HepG2 (cell line): ENCODE results near the gene FEM1C. TPM values are rescaled to one million over a fixed set of nuclear protein-coding genes. Genes with fewer than 3 reads are reported as not detected.

ENCODE experiments used
- ATAC-seq: fragments of 200-7000 bp; cut with Tn5 transposase; 3 replicates; pipeline ENCODE4 v1.9.1; 2020; ENCODE audit warnings: mild to moderate bottlenecking, moderate library complexity
- BruUV-seq: library from RNA; stranded (reverse); fragments of 400-500 nt; replicated peaks from 2 replicates; lab custom pipeline; 2021; lab: Mats Ljungman, UMichigan
- CTCF ChIA-PET: fragments of 300-600 bp; formaldehyde crosslinking; extraction: SDS; loops from one replicate; lab custom pipeline; 2021; ENCODE audit warnings: low total read pairs, inconsistent platforms, low intra/inter-chr PET ratio; lab: Yijun Ruan, JAX
- POLR2A ChIA-PET: fragments of 350-600 bp; sonication (Branson Sonifier 250); formaldehyde crosslinking; loops from one replicate; lab custom pipeline; 2020; ENCODE audit warnings: antibody characterized with exemption, inconsistent platforms; lab: Yijun Ruan, JAX
- DNase-seq: peaks from one replicate; pipeline ENCODE4 v3.0.0-alpha.2; 2015; ENCODE audit warnings: low spot score
- FAIRE-seq: peaks from 3 replicates; lab custom pipeline; 2011; peaks lifted over from hg19 to GRCh38; lab: Jason Lieb, UNC
- H2AFZ ChIP-seq: one replicate; pipeline ENCODE4 v1.6.1; 2011; ENCODE audit warnings: low read length, inconsistent platforms
- H3K27ac ChIP-seq: fragments of 300-600 bp; 3 replicates; pipeline ENCODE4 v1.8.0; 2011; ENCODE audit warnings: mixed run types, mild to moderate bottlenecking, mixed read lengths, low read length, inconsistent platforms; ENCODE audit not compliant: insufficient read depth; ENCODE audit errors: extremely low read length
- H3K27me3 ChIP-seq, 2 experiments: fragments of 200-600 bp in 1 of 2; 2 replicates in 1 of 2; 3 replicates in 1 of 2; pipeline versions ENCODE4 v1.6.0 to v1.8.0; 2011; ENCODE audit warnings: low read length in 2 of 2, mild to moderate bottlenecking in 2 of 2, moderate library complexity in 2 of 2, inconsistent platforms in 1 of 2; ENCODE audit not compliant: insufficient read depth in 2 of 2, control insufficient read depth in 1 of 2
- H3K36me3 ChIP-seq, 2 experiments: fragments of 200-600 bp in 1 of 2; replicated peaks in 1 of 2; 2 replicates in 1 of 2; 3 replicates in 1 of 2; pipeline versions ENCODE4 v1.5.1 to v1.8.0; 2011; ENCODE audit warnings: low read length in 2 of 2, inconsistent platforms in 1 of 2; ENCODE audit not compliant: insufficient read depth in 2 of 2, control insufficient read depth in 1 of 2
- H3K4me1 ChIP-seq: 2 replicates; pipeline ENCODE4 v1.5.1; 2012; ENCODE audit warnings: low read length, inconsistent platforms; ENCODE audit not compliant: insufficient read depth
- H3K4me2 ChIP-seq: 2 replicates; pipeline ENCODE4 v1.6.0; 2011; ENCODE audit warnings: low read depth, low read length, inconsistent platforms
- H3K4me3 ChIP-seq, 3 experiments: fragments of 200-600 bp in 1 of 3; sonication (generic), shearing (Covaris generic) in 1 of 3; replicated peaks in 1 of 3; 2 replicates each; pipeline ENCODE4 v1.5.1; 2011 to 2016; ENCODE audit warnings: low read length in 3 of 3, inconsistent platforms in 2 of 3, low read depth in 2 of 3, mild to moderate bottlenecking in 2 of 3, control low read depth in 1 of 3, mixed read lengths in 1 of 3; ENCODE audit not compliant: insufficient read depth in 1 of 3
- H3K79me2 ChIP-seq: one replicate; pipeline ENCODE4 v1.6.1; 2011; ENCODE audit warnings: low read length, inconsistent platforms; ENCODE audit not compliant: insufficient read depth
- H3K9ac ChIP-seq: 2 replicates; pipeline ENCODE4 v1.6.0; 2011; ENCODE audit warnings: mild to moderate bottlenecking, low read depth, low read length, inconsistent platforms; ENCODE audit not compliant: insufficient read depth
- H3K9me3 ChIP-seq: 2 replicates; pipeline ENCODE4 v1.5.1; 2012; ENCODE audit warnings: mild to moderate bottlenecking, low read length
- H4K20me1 ChIP-seq: 2 replicates; pipeline ENCODE4 v1.6.0; 2011; ENCODE audit warnings: inconsistent platforms, mild to moderate bottlenecking, low read length, moderate library complexity; ENCODE audit not compliant: insufficient read depth
- ATRX ChIP-seq: sonication (generic); formaldehyde crosslinking; IDR thresholded peaks from 2 replicates; pipeline ENCODE4 v1.4.0; 2020; ENCODE audit warnings: missing genetic modification reagents, borderline replicate concordance
- BCLAF1 ChIP-seq: fragments of 450-650 bp; IDR thresholded peaks from 2 replicates; pipeline ENCODE4 v1.6.1; 2017; ENCODE audit warnings: mild to moderate bottlenecking
- CENPX ChIP-seq: sonication (generic); formaldehyde crosslinking; IDR thresholded peaks from 2 replicates; pipeline ENCODE4 v1.9.0; 2021; ENCODE audit warnings: mild to moderate bottlenecking, missing genetic modification reagents, moderate library complexity
- DMTF1 ChIP-seq: sonication (generic); formaldehyde crosslinking; IDR thresholded peaks from 2 replicates; pipeline ENCODE4 v1.4.0; 2020; ENCODE audit warnings: mild to moderate bottlenecking, missing genetic modification reagents
- EED ChIP-seq: sonication (generic); formaldehyde crosslinking; IDR thresholded peaks from 2 replicates; pipeline ENCODE4 v1.5.0; 2020; ENCODE audit warnings: mild to moderate bottlenecking, missing genetic modification reagents
- ELF4 ChIP-seq: sonication (generic); formaldehyde crosslinking; IDR thresholded peaks from 2 replicates; pipeline ENCODE4 v1.5.0; 2020; ENCODE audit warnings: missing genetic modification reagents, mild to moderate bottlenecking, moderate library complexity, borderline replicate concordance
- SOX13 ChIP-seq, 3 experiments: fragments of 450-650 bp in 1 of 3; sonication (generic) in 1 of 3; formaldehyde crosslinking in 1 of 3; IDR thresholded peaks in 2 of 3; conservative IDR thresholded peaks in 1 of 3; 2 replicates each; pipeline versions ENCODE4 v1.5.0 to v1.6.1; 2016 to 2020; ENCODE audit warnings: antibody characterized with exemption in 1 of 3, mild to moderate bottlenecking in 1 of 3, missing compliant biosample characterization in 1 of 3, missing genetic modification reagents in 1 of 3, moderate library complexity in 1 of 3
- TEAD2 ChIP-seq: sonication (generic); formaldehyde crosslinking; IDR thresholded peaks from 2 replicates; pipeline ENCODE4 v1.9.0; 2021; ENCODE audit warnings: missing genetic modification reagents
- ZBTB8A ChIP-seq: sonication (generic); formaldehyde crosslinking; IDR thresholded peaks from 2 replicates; pipeline ENCODE4 v1.4.0; 2020; ENCODE audit warnings: mild to moderate bottlenecking, low read depth, missing genetic modification reagents, borderline replicate concordance
- ZNF704 ChIP-seq: sonication (generic); formaldehyde crosslinking; IDR thresholded peaks from 2 replicates; pipeline ENCODE4 v1.8.1; 2023; ENCODE audit warnings: mild to moderate bottlenecking, inconsistent platforms, moderate library complexity, missing genetic modification reagents, borderline replicate concordance
- in situ Hi-C: cut with HindIII; loops from 2 replicates; pipeline ENCODE4 v1.10.0; 2017; ENCODE audit warnings: low pct_unique_long_range_greater_than_20kb; ENCODE audit not compliant: extremely low pct_ligation_motif_present
- intact Hi-C: fragments of 100-400 bp; cut with micrococcal nuclease; formaldehyde crosslinking; loops from one replicate; pipeline ENCODE4 v1.10.0; 2022; ENCODE audit not compliant: unreplicated experiment
- polyA plus RNA-seq, 8 experiments: library from polyadenylated mRNA; depleted of rRNA in 3 of 8; stranded (reverse) in 7 of 8; unstranded in 1 of 8; fragments of >200 nt; fragmentation: Illumina TruSeq in 4 of 8; extraction: Trizol in 4 of 8; gene quantifications; 2 replicates each; pipeline versions ENCODE4 v1.2.1 to v1.2.3, GENCODE V29; 2011 to 2016; ENCODE audit warnings: low read depth in 4 of 8, missing spikeins in 1 of 8, mixed read lengths in 1 of 8; ENCODE audit not compliant: insufficient read depth in 1 of 8
- total RNA-seq, 5 experiments: library from RNA; depleted of rRNA; stranded (reverse); fragments of >200 nt; fragmentation: Illumina TruSeq; extraction: Trizol; gene quantifications; 2 replicates each; pipeline ENCODE4 v1.2.3, GENCODE V29; 2016; ENCODE audit warnings: low read depth in 1 of 5
- TF ChIP-seq, protein P1 (sequence below): sonication (generic); formaldehyde crosslinking; IDR thresholded peaks from 2 replicates; pipeline ENCODE4 v1.8.1; 2023; ENCODE audit warnings: mild to moderate bottlenecking, missing genetic modification reagents

FEM1C gene
- total and polyA plus RNA-seq, 2 of the 13 experiments (the other 11 are each of a cell fraction or from before 2014, with no cell fraction given) = 5.5 to 8.3 TPM

GRCh38 chr5:115490596-115490995, 54.0 kb downstream of the FEM1C start (continued):
- TF ChIP-seq BCLAF1 (no peak), SOX13 (IDR thresholded peaks at IDR 0.05) (no peak), SOX13 (CRISPR knock-in tag; conservative IDR thresholded peaks at IDR 0.05 in 1 of 2, IDR thresholded peaks at IDR 0.05 in 1 of 2) (no peak)
- TF ChIP-seq, all 625 proteins: peak for 0

- ChIA-PET CTCF (no interaction called here), POLR2A (no interaction called here)
- in situ Hi-C loops (no loop called here), intact Hi-C loops (no loop called here)
- no peak overlapping the region for H3K27ac ChIP-seq
- H3K27me3 ChIP-seq = peaks cover 0 to 7% of the 10 kb centered on the region in 2 experiments; a peak in 1 of 5 replicates
- FAIRE-seq (no peak), DNase-seq (no peak), ATAC-seq (no peak)
- no peaks in the 10 kb centered on the region for H3K4me1 ChIP-seq
- no peaks in the 10 kb centered on the region for H3K36me3 ChIP-seq
- H3K4me2 ChIP-seq = no peak overlapping the region
- H2AFZ ChIP-seq = no peak overlapping the region
- no peak overlapping the region for H3K4me3 ChIP-seq
- no peaks in the 10 kb centered on the region for H4K20me1 ChIP-seq
- no peaks in the 10 kb centered on the region for H3K9me3 ChIP-seq
- H3K79me2 ChIP-seq = no peaks in the 10 kb centered on the region
- no TSS peak for BruUV-seq
- H3K9ac ChIP-seq = no peak overlapping the region
- TF ChIP-seq, protein P1, sequence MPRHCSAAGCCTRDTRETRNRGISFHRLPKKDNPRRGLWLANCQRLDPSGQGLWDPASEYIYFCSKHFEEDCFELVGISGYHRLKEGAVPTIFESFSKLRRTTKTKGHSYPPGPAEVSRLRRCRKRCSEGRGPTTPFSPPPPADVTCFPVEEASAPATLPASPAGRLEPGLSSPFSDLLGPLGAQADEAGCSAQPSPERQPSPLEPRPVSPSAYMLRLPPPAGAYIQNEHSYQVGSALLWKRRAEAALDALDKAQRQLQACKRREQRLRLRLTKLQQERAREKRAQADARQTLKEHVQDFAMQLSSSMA (CRISPR knock-in tag) = no peak
- no peak for TF ChIP-seq EED
- TF ChIP-seq ZNF704 (CRISPR knock-in tag) = no peak
- no peak for TF ChIP-seq ATRX (CRISPR knock-in tag)
- no peak for TF ChIP-seq ELF4 (CRISPR knock-in tag)
- no peak for TF ChIP-seq TEAD2 (CRISPR knock-in tag)
- no peak for TF ChIP-seq ZBTB8A (CRISPR knock-in tag)
- TF ChIP-seq DMTF1 (CRISPR knock-in tag) = no peak
- no peak for TF ChIP-seq CENPX (CRISPR knock-in tag)
- no peak for TF ChIP-seq SOX13 (IDR thresholded peaks at IDR 0.05)
- no peak for TF ChIP-seq SOX13 (CRISPR knock-in tag; conservative IDR thresholded peaks at IDR 0.05 in 1 of 2, IDR thresholded peaks at IDR 0.05 in 1 of 2)
Measured at GRCh38 chr5:115489733-115490132, 54.8 kb downstream of the FEM1C start.
